Measurements from ENCODE around the gene GLYR1.

DNA sequence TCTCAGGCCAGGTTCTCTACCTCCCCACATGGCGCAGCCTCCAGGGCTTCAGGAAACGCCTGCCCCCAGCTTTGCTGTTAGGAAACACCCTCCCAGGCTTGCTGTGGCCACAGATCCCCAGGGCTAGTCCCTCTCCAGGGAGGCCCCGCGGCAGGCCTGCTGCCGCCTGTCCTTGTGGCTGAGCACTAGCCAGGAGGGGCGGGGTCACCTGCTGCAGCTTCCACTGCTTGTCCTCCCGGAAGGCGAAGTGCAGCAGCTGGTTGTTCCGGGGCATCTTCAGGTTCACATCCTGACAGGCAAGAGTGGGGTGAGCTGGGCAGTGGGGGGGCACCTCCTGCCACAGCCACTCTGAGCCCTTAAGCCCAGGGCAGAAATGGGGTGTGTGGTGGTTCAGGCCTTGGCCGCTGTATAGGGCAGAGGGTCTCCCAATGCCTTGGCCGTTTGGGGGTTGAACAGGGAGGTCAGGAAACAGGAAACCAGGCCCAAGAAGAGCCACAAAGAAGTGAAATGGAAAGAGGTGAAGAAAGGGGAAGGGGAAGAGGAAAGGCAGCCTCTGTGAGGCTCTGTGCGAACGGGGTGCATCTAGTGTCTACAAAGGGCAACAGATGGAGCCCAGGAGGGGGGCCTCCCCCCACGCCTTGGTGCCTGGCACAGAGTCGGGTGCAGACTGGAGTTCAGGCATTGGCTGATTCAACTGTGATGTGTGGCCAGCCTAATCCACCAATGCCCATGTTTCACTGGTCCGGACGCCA, 46.6 kb downstream of the GLYR1 start:
- TF ChIP-seq CTCF (IDR thresholded peaks at IDR 0.05) = no peak
- no peak for TF ChIP-seq EZH2 (IDR thresholded peaks at IDR 0.05)
- no peak for TF ChIP-seq EZH2phosphoT487 (IDR thresholded peaks at IDR 0.05)
